D721Med (cell line): ENCODE measurements around the gene DLL4.
A peak's percentile ranks its signal among the peaks of the same experiment; 100 is the strongest.

Experiments
- DNase-seq: peaks from one replicate; pipeline ENCODE4 v3.0.0; 2011; ENCODE audit warnings: low spot score; ENCODE audit not compliant: insufficient read length
- FAIRE-seq: peaks from 2 replicates; lab custom pipeline; 2011; peaks lifted over from hg19 to GRCh38; lab: Jason Lieb, UNC
- TF ChIP-seq, protein P1 (sequence below): IDR thresholded peaks from 2 replicates; pipeline ENCODE4 v1.5.1; 2012; ENCODE audit warnings: mild to moderate bottlenecking, control low read depth; ENCODE audit not compliant: insufficient read depth; ENCODE audit errors: missing control alignments

DLL4 gene

DNA sequence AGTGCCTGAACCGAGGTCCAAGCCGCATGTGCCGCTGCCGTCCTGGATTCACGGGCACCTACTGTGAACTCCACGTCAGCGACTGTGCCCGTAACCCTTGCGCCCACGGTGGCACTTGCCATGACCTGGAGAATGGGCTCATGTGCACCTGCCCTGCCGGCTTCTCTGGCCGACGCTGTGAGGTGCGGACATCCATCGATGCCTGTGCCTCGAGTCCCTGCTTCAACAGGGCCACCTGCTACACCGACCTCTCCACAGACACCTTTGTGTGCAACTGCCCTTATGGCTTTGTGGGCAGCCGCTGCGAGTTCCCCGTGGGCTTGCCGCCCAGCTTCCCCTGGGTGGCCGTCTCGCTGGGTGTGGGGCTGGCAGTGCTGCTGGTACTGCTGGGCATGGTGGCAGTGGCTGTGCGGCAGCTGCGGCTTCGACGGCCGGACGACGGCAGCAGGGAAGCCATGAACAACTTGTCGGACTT lies 7.1 kb downstream of the DLL4 start:
- DNase-seq = no peak
- no peak for FAIRE-seq
- TF ChIP-seq, protein P1, sequence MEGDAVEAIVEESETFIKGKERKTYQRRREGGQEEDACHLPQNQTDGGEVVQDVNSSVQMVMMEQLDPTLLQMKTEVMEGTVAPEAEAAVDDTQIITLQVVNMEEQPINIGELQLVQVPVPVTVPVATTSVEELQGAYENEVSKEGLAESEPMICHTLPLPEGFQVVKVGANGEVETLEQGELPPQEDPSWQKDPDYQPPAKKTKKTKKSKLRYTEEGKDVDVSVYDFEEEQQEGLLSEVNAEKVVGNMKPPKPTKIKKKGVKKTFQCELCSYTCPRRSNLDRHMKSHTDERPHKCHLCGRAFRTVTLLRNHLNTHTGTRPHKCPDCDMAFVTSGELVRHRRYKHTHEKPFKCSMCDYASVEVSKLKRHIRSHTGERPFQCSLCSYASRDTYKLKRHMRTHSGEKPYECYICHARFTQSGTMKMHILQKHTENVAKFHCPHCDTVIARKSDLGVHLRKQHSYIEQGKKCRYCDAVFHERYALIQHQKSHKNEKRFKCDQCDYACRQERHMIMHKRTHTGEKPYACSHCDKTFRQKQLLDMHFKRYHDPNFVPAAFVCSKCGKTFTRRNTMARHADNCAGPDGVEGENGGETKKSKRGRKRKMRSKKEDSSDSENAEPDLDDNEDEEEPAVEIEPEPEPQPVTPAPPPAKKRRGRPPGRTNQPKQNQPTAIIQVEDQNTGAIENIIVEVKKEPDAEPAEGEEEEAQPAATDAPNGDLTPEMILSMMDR = no peak

DNA sequence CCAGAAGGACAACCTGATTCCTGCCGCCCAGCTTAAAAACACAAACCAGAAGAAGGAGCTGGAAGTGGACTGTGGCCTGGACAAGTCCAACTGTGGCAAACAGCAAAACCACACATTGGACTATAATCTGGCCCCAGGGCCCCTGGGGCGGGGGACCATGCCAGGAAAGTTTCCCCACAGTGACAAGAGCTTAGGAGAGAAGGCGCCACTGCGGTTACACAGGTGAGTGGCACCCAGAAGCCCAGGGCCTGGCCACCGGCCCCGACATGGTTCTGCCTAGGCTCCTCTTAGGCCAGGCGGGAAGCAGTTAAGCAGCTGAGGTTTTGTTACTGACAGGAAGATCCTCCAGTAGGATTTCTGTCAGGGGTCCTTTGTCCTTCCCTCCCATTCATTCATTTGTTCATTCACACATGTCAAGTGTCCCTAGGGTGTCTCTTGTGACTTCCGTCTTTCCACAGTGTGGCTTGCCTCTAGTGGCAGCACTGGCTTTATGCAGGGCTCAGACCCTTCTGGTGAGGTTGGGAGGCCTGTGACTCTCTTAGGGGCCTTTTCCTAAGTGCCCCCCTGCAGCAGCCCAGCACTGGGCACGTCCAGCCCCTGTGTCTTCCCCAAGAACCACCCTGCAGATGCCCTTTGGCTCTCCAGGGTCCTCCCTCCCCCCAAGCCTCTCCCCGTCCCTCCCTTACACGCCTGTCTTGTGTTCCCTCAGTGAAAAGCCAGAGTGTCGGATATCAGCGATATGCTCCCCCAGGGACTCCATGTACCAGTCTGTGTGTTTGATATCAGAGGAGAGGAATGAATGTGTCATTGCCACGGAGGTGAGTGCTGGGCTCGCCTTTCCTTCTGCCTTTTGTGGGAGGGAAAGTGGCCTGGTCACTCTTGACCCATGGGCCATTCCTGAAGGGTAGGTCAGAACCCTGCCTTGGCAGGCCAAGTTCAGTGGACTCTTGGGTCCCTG lies 7.8 kb downstream of the DLL4 start:
- TF ChIP-seq, protein P1 = no peak
- no peak for FAIRE-seq
- no peak for DNase-seq

DNA sequence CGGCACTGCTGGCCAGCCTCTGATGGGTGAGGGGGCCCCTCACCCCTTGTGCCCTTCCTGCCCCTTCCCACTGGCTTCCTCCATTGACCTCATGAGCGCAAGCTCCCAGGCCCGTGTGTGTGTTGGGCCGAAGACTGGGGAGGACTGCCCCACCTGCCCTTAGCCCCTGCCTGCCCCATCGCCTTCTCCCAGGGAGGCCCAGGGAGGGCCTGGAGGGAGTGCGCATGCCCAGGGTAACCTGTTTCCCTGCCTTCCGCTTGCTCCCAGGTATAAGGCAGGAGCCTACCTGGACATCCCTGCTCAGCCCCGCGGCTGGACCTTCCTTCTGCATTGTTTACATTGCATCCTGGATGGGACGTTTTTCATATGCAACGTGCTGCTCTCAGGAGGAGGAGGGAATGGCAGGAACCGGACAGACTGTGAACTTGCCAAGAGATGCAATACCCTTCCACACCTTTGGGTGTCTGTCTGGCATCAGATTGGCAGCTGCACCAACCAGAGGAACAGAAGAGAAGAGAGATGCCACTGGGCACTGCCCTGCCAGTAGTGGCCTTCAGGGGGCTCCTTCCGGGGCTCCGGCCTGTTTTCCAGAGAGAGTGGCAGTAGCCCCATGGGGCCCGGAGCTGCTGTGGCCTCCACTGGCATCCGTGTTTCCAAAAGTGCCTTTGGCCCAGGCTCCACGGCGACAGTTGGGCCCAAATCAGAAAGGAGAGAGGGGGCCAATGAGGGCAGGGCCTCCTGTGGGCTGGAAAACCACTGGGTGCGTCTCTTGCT lies 8.8 kb downstream of the DLL4 start:
- TF ChIP-seq, protein P1 = peak; percentile 33
- FAIRE-seq (no peak), DNase-seq (no peak)

DNA sequence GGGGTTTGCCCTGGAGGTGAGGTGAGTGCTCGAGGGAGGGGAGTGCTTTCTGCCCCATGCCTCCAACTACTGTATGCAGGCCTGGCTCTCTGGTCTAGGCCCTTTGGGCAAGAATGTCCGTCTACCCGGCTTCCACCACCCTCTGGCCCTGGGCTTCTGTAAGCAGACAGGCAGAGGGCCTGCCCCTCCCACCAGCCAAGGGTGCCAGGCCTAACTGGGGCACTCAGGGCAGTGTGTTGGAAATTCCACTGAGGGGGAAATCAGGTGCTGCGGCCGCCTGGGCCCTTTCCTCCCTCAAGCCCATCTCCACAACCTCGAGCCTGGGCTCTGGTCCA lies 9.4 kb downstream of the DLL4 start:
- no peak for FAIRE-seq
- DNase-seq = no peak
- TF ChIP-seq, protein P1 = no peak

DNA sequence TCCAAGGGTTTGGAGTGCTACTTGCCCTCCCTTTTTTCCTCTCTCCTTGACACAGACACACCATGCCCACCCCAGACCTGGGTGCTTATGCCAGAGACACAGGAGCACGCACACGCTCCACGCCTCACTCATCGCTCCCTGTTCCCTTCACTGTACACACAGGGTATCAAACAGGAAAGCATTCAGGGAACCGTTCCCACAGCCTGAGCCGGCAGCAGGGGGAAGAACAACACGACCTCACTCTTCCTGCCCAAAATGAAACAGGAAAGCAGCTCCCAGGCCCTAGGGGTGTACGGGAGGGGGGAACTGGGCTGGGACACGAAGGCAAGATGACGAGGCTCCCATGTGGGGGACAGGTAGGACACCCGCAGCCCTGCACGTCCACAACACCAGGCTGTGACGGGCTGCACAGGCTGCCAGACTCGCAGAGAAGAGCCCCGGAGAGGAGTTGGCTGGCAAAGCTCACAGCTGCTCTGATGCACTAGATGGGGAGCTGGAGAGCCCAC lies 11.2 kb downstream of the DLL4 start:
- TF ChIP-seq, protein P1 = no peak
- FAIRE-seq = no peak
- no peak for DNase-seq

DNA sequence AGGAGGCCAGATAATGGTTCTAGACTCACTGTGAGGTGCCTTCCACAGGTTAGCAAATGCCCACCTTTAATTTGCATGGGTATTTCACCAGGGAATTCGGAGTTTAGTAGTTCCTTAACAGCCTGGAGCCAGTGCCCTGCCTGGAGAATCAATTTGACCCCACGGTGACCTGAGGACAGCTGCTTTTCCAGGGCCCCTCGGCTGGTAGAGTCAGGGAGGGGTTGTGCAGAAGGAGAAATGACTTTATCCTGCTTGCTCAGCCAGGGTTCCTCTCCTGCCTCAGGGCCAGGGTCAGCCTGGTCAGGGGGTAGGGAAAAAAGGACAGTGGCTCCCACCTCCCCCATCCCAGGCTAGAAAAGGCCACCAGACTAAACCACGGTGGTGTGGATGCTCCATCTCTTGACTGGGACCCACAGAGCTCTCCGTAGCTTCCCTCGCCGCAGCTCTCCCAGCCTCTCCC lies 12.0 kb downstream of the DLL4 start:
- TF ChIP-seq, protein P1 = no peak
- DNase-seq (no peak), FAIRE-seq (no peak)
